Midbrain (tissue), 1 donor: ENCODE data around the gene ATG4D.
"Not testable (repeated sequence)": the region's sequence is repeated elsewhere in the genome, so short reads cannot be mapped to it uniquely, and the experiment has no call there.

Experiments
- DNase-seq: peaks from one replicate; lab custom pipeline; 2025; lab: John Stamatoyannopoulos, UW

Gene ATG4D

DNA sequence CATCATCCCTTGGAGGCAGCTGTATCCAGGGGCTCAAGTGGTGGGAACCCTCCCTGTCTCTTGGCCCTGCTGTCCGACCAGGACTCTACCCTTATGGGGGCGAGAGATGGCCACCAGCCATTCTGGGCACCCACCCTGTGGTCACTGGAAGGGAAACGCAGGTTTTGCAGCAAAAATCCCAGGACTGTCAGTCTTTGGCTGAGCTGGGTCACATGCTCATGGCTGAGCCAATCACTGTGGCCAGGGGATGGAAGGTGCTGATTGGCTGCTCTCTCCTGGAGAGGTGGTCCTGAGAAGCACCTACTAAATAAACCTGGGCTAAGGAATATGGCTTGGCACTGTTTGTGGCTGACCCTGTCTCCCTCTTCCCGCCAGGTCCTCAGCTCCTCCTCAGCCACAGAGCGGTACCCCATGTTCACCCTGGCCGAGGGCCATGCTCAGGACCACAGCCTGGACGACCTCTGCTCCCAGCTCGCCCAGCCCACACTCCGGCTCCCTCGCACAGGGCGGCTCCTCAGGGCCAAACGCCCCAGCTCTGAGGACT, 8.9 kb downstream of the ATG4D start:
- no peak for DNase-seq

GRCh38 chr19:10553087-10553667, 9.5 kb downstream of the ATG4D start:
- DNase-seq = no peak

GRCh38 chr19:10553943-10554381, 10.3 kb downstream of the ATG4D start:
- DNase-seq = no peak

DNA sequence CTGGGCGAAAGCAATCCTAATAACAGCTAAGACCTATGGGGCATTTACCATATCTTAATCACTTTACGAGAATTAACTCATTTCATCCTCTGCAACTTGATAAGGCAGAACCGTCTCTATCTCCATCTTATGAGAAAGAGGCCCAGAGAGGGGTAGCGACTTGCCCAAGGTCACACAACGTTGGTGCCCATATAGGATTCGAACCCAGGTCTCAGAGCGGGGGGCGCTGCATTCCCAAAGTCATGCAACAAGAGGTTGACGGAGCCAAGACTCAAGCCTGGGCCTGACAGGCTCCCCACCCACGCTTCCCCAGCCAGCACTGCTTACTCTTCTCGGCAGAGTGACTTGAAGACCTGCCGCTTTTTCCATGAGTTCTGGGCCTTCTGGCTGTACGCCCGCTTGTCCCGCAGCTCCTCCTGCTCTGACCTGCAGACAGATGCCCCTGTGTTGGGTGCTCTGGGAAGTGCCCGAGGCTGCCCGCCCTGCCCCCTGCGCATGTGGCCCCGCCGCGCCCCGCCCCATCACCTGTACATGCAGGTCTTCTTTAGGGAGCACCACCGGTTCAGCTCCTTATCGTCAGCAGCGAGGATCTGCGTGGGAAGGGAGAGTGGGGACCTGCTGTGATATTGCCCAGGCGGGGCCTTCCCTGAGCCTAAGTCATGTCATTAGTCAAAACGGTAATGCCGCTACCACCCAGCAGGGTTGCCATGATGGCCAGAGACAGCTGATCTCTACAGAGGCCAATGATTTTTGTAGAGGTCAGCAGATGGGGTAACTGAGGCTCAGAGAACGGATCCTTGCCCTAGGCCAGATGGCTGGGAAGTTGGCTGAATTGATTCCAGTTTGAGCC, 11.3 kb downstream of the ATG4D start:
- DNase-seq = no peak

DNA sequence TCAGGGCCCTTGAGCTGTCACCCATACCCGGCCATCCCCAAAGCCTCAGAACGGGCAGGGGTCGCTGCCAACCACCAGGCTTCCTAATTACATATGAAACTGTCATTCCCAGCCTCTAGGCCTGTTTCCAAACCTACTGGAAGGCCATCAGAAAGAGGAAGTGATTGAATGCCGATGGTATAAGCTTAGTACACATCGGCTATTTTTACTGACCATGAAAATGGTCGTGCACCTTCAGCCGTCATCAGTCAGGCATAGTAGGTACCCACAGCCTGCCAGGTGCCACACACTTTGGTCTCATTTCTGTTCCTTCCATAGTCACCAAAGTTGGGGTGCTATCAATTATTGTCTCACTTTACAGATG, 11.9 kb downstream of the ATG4D start:
- DNase-seq = no peak

DNA sequence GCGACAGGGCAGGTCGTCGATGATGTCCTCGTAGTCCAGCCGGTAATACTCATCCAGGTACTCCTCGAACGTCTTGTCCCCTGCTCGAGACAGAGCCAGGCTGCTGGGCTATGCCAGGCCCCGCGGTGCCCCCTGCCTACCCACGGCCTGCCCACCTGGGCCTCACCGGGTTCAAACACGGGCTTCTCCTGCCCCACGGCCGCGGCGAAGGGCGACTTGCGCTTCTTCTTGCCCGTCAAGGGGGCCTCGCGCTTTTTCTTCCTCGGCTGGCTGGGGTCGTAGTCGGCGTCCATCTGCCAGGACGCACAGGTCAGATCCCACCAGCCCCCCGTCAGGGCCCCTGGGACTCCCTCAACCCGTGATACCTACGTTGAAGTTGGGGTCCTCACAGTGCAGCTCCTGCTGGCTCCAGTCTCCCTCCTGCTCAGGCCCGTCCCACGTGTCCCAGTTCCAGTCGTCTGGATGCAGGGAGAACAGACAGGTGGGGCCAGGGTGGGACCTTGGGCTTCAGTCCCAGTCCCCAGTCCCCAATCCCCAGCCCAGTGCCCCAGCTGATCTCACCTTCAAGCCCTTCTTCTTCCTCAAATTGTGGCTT, 14.0 kb downstream of the ATG4D start:
- DNase-seq = no peak

GRCh38 chr19:10560154-10560553, 16.4 kb downstream of the ATG4D start:
- DNase-seq = no peak

- DNase-seq = no peak
Measured at GRCh38 chr19:10562609-10563008, 18.9 kb downstream of the ATG4D start.

DNA sequence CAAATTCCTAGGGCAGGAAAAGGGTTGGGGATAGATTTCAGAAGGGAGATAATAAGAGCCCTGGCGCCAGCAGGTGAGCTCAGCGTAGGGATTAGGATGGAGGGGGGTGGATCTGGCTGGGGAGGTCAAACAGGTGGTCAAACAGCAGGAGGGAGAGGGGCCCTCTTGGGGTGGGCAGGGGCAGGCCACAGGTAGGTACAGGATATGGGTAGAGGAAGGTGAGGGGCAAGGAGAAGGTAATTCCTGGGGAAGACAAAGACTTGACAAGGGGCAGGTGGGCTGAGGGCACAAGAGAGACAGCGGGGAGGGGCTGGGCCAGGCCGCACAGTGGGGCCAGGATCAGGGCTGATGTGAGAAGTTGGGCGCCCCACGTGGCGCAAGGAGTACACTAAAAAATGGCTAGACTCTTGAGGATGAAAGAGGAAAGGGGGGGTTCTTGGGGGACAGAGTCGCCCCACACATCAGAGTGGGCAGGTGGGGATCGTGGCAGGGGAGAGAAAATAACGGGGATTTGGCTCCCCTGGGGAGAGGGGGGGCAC, 21.4 kb downstream of the ATG4D start:
- no peak for DNase-seq

DNA sequence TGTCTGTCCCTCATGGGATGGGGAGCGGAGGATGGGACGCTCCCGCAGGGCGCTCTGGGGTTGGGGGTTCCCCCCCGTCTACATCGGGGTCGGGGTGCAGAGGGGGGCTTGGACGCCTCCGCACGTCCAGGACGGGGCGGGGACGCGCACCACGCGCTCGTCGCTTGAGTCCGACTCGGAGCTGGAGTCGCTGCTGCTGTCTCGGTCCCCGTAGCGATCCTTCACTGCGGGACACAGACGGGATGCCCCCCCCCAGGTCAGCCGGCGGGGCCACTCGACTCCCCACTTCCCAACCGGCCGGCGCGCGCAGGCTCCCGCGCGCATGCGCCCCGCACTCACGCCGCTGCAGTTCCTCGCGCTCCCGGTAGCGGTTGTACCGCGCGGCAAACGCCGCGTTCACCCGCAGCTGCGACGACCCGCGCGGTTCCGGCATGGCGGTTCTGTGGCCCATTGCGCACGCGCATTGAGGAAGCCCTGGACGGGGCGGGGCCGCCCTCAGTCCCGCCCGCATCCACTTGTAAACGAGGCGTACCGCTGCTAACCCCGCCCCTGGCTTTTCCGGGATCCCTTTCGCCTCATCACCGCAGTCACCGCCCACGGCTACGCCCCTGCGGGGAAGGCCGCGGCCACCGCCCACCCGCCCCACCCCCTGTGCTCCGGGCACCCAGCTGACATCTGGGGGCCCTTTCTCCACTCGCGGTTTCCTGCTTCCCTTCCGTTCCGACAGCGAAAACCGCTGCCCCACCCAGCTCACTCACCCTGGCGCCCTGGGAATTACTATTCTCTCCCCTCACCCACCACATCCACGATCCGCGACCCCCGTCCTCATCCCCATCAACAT, 22.1 kb downstream of the ATG4D start, which contains the start of gene KRI1:
Gene KRI1, minus strand, starts transcription at position 444 of the 841 bp plus-strand sequence. Its CDS starts 11 bp downstream, at position 433.
- peak; percentile 97 for DNase-seq

- DNase-seq = no peak
Measured at GRCh38 chr19:10566408-10566657, 22.6 kb downstream of the ATG4D start.

DNA sequence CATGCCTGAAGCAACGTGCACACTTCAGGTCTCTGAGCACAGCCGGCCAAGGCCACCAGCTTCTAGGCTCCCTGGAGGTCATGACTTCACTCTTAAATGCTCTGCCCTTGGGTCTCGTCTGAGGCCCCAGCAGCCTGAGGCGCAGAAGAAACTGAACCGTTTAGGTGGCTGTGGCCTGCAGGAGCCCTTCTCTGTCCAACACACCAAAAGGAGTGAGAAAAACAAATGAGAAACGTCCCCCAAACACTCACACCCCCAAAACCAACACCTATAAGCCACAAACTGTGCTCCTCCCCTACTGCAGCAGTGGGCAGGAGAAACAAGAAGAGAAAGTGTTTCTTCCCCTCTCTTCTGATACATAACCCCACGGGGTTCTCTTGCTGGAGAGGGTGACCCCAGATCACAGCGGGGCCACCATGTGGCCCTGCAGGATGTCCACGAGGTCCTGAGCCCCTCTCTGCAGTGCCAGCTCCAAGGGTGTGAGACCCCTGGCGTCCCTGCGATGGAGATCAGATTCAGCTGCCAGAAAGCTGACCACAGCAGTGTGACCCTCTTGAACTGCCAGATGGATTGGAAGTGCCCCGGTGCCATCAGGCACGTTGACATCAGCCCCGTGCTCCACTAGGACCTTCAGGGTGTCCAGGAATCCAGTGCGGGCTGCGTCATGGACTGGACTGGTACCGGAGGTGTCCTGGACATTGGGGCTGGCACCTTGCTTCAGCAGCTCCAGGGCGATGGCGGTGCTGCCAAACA, 23.1 kb downstream of the ATG4D start:
- DNase-seq = no peak

GRCh38 chr19:10567656-10568055, 24.0 kb downstream of the ATG4D start:
- DNase-seq = no peak

- DNase-seq = no peak
Measured at GRCh38 chr19:10568062-10568825, 24.5 kb downstream of the ATG4D start.

DNA sequence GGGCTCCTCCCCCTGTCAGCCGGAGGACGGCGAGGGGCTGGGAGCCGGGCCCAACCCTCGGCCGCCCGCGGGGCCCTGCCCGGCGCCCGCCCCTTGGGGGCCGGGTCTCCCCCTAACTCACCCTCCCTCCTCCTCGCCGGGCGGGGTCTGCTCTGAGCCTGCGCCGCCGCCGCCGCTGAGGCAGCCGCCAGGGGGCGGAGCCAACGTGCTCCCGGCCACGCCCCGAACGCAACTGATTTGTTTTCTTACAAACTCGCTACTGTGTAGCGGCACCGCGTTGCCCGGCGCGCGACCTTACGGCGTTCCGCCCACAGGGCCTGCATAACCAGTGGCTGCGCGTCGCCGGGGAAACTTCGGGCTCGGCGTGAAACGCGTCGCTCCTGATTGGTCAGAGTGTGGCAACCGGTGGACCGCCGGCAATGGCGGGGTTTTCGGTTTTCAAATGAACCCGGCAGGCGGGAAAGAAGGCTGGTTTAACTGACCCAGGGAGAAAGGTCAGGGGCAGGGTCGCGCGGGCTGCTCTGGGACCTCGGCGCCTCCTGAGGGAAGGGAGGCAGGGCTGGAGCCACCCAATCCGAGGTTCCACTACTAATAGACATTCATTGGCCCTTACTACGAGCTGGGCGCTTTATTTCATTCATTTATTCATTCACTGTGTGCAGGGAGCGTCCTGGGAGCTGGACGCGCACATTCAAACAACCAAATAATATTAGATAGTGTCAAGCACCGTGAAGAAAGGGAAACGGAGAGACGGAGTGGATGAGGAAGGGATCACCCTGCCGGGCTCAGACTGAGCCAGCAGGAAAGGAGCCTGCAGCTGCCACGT, 25.3 kb downstream of the ATG4D start, which contains the start of gene CDKN2D:
Gene CDKN2D, minus strand, starts transcription at position 154 of the 826 bp plus-strand sequence. CDS start 326 bp downstream, outside the sequence.
- peak; percentile 99 for DNase-seq

DNA sequence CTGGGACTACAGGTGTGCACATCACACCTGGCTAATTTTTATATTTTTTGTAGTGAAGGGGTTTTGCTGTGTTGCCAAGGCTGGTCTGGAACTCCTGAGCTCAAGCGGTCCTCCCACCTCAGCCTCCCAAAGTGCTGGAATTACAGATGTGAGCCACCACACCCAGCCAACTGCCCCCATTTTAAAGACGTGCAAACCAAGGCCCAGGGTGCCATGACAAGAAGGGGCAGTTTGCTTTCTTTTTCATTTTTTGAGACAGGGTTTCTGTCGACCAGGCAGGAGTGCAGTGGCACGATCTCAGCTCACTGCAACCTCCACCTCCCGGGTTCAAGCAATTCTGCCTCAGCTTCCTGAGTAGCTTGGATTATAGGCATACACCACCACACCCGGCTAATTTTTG, 30.1 kb downstream of the ATG4D start:
- not testable (repeated sequence) for DNase-seq

DNA sequence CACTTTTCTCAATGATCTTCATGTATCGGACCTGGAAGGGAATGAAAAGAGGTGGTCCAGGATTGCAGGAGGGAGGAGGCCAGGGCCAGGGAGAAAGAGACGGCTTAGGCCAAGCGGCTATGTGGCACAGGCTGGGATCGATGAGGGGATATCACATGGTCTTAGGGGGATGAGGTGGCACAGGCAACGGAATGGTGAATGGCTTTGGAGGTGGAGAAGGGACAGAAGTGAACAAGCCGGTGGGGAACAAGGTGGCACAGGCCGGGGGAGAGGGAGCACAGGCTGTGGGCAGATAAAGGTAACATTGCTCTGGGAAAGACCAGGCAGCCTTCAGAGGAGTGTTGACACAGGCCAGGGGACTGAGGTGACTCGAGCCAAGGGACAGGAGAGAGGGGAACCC, 30.8 kb downstream of the ATG4D start:
- no peak for DNase-seq

DNA sequence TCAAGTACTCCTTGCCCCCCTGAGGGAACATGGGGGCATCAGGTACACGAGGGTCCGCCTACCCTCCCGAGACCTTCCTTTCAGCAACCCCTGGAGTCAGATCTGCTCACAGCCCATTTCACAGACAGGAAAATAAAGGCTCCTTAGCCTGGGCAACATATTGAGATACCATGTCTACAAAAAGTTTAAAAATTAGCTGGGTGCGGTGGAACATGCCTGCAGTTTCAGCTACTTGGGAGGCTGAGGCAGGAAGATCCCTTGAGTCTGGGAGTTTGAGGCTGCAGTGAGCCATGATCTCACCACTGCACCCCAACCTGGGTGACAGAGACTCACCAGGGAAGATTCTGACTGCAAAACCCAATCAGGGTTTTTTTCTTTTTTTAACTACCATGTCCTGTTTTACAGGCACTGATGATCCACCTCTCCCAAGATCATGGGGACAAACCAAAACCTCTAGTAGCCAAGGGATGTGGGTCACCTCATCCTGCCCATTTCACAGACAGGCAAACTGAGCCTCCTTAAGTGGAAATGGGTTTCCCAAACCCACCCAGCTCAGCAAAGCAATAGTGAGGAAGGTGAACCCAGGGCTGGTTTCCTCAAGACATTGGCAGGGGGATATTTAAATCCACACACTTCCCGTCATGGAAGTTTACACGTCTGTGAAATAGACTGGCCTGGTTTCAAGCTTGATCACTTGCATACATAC, 31.5 kb downstream of the ATG4D start:
- no peak for DNase-seq

DNA sequence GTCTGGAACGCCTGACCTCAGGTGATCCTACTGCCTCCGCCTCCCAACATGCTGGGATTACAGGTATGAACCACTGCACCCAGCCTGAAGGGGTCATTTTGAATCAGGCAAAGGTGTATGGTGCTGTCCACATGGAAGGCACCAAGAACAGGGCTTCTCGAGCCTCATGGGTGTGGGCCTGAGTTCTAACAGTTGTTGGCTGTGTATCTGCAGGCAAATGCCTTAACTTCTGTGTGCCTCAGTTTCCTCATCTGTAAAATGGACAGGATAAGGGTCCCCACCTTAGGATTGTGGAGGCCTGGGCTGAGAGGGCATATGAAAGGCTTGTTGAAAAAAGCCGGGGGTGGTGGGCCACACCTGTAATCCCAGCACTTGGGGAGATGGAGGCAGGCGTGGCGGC, 34.2 kb downstream of the ATG4D start:
- DNase-seq = no peak
